ENCODE data around the gene HTATSF1. TPM values are rescaled to one million over a fixed set of nuclear protein-coding genes. Genes with fewer than 3 reads are reported as not detected.

The HTATSF1 gene
- total RNA-seq, 4 donors from 2014 or later: 23.5 to 46.9 (median 41.9) TPM

DNA sequence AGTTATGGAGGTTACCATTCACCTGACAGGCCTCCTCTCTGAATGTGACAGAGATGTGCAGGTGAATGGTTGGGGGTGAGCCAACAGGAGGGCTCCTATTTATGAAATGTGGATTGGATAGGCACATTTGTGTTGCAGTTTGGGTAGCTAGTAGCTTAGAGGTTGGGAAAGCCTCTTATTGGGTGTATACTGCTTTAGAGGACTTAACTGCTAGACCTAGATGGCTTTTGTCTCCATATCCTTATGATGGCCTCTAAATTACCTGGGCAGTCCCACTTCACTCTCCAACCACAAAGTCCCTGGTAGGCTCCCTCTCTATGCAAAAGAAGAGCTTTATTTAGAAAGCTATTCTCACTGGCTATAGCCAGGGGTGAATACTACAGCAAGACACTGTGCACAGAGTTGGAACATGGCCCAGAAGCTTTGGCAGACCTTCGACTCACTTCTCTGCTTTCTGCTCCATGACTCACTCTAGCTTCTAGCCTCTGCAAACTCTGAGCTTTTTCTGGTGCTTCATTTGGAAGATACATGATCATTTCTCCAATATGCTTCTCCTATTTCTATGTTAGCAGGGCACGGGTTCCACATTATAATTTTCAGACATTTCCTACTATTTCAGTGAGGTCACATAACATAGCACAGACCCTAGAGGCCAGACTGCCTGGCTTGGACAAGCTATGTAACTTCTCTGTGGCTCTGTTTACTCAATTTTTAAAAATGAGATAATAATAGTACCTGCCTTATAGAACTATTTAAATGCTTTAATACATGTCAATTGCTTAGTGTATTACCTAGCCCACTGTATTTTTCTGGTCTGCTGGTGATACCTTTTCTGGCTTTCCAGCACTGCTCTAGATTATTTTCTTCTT lies 28.6 kb downstream of the HTATSF1 start:
- peak overlapping the region in 1 of 4 donors; percentile 62 for H3K27ac ChIP-seq

DNA sequence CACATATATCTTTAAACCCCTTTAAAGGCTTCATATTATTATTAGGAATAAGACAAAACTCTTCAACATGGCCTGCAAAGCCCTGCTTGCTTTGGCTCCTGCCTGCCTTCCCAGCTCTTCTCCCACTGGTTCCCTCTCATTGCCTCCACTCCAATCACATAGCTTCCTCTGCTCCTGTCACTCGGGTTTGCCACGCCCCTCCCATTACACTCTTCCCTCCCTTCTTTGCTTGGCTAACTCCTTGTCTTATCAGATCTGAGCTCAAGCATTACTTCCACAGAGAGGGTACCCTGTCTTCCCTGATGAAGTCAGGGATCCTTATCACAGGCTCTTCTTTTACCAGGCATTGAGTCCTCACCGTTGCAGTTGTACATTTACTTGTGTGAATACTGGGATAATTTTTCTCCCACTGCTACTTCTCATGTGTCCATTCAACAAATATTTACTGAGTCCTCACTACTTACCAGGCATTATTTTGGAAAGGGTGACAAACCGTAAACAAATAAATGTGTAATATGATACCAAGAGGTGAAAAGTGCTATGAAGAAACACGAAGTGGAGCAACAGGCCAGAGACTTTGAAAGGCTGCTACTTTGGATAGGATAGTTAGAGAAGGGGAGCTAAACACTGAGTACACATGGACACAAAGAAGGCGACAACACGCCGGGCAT lies 31.4 kb downstream of the HTATSF1 start:
- no peaks in the 10 kb centered on the region for H3K36me3 ChIP-seq
- peaks cover 0 to 12% (median 4%) of the 10 kb centered on the region in 3 donors for H3K4me1 ChIP-seq
- no peaks in the 10 kb centered on the region for H3K9me3 ChIP-seq
- intact Hi-C loops (cut with DNase I): no loop called here
- TF ChIP-seq, protein P1, sequence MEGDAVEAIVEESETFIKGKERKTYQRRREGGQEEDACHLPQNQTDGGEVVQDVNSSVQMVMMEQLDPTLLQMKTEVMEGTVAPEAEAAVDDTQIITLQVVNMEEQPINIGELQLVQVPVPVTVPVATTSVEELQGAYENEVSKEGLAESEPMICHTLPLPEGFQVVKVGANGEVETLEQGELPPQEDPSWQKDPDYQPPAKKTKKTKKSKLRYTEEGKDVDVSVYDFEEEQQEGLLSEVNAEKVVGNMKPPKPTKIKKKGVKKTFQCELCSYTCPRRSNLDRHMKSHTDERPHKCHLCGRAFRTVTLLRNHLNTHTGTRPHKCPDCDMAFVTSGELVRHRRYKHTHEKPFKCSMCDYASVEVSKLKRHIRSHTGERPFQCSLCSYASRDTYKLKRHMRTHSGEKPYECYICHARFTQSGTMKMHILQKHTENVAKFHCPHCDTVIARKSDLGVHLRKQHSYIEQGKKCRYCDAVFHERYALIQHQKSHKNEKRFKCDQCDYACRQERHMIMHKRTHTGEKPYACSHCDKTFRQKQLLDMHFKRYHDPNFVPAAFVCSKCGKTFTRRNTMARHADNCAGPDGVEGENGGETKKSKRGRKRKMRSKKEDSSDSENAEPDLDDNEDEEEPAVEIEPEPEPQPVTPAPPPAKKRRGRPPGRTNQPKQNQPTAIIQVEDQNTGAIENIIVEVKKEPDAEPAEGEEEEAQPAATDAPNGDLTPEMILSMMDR (IDR thresholded peaks at IDR 0.05): no peak
- TF ChIP-seq POLR2A (IDR thresholded peaks at IDR 0.05): no peak
- DNase-seq: no peak
- no peak overlapping the region for H3K4me3 ChIP-seq
- H3K27me3 ChIP-seq: no peaks in the 10 kb centered on the region
- no peak overlapping the region for H3K27ac ChIP-seq
- WGBS, 2 donors: 68 to 70% methylated on average over 8 of the region's 8 CpGs

More for the DNA sequence above, 28.6 kb downstream of the HTATSF1 start:
- no peaks in the 10 kb centered on the region for H3K9me3 ChIP-seq
- DNase-seq: no peak
- H3K36me3 ChIP-seq: no peaks in the 10 kb centered on the region
- intact Hi-C loops (cut with DNase I): no loop called here
- H3K27me3 ChIP-seq: no peaks in the 10 kb centered on the region
- TF ChIP-seq, protein P1 (IDR thresholded peaks at IDR 0.05): no peak
- no peak for TF ChIP-seq POLR2A (IDR thresholded peaks at IDR 0.05)
- 19 to 20% methylated on average over 2 of the region's 2 CpGs for WGBS, 2 donors
- no peak overlapping the region for H3K4me3 ChIP-seq
- peaks cover 0 to 12% (median 4%) of the 10 kb centered on the region in 3 donors for H3K4me1 ChIP-seq

DNA sequence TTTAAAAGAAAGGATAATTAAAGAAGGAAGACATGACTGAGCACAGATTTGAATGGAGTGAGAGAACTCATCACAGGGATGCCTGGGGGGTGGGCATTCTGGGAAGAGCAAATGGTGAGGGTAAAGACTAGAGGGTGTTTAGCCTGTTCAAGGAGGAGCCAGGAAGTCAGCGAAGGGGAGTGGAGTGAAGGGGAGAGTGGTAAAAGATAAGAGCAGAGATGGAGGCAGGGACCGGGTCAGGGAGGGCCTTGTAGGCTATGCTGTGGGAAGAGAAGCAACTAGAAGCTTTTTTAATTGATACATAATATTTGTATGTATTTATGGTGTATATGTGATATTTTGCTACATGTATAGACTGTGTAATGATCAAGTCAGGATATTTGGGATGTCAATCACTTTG lies 32.4 kb downstream of the HTATSF1 start:
- H3K4me3 ChIP-seq: no peak overlapping the region
- WGBS, 2 donors: 66 to 89% methylated on average over 2 of the region's 2 CpGs
- H3K9me3 ChIP-seq: no peaks in the 10 kb centered on the region
- TF ChIP-seq, protein P1 (IDR thresholded peaks at IDR 0.05): no peak
- TF ChIP-seq POLR2A (IDR thresholded peaks at IDR 0.05): no peak
- no peaks in the 10 kb centered on the region for H3K27me3 ChIP-seq
- H3K4me1 ChIP-seq: peaks cover 0 to 12% (median 4%) of the 10 kb centered on the region in 3 donors
- no peak overlapping the region for H3K27ac ChIP-seq
- intact Hi-C loops (cut with DNase I): no loop called here
- no peak for DNase-seq
- no peaks in the 10 kb centered on the region for H3K36me3 ChIP-seq

DNA sequence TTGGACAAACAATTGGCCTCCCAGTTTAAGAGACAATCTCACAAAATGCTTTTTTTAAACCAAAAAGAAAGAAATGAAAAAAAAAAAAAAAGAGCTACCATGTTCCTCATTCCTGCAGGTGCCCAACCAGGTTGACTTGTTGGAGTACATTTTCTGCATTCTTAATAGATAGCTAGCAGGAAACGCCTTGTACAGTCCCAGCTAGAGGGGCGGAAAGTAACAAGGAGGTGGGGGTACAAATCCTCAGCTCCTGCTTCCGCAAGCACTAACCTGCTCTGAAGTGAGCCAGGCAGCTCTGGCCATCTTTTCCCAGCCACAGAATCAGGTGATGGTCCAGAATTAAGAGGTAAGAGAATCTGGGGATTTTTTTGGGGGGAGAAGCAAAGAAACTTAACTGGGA lies 34.6 kb downstream of the HTATSF1 start, which contains the start of gene VGLL1:
VGLL1 (plus strand) TSS at position 265 of the 400 bp plus-strand sequence. CDS start 3,806 bp downstream, outside the sequence.
- intact Hi-C loops (cut with DNase I): no loop called here
- no peaks in the 10 kb centered on the region for H3K4me1 ChIP-seq
- no peak for TF ChIP-seq POLR2A (IDR thresholded peaks at IDR 0.05)
- TF ChIP-seq, protein P1 (IDR thresholded peaks at IDR 0.05): no peak
- no peaks in the 10 kb centered on the region for H3K36me3 ChIP-seq
- no peak for DNase-seq
- WGBS, 2 donors: 80 to 100% methylated on average over 1 to 3 of the region's 3 CpGs
- H3K27me3 ChIP-seq: no peaks in the 10 kb centered on the region
- H3K27ac ChIP-seq: no peak within 1 kb of the TSS
- H3K9me3 ChIP-seq: no peaks in the 10 kb centered on the region
- no peak within 1 kb of the TSS for H3K4me3 ChIP-seq

DNA sequence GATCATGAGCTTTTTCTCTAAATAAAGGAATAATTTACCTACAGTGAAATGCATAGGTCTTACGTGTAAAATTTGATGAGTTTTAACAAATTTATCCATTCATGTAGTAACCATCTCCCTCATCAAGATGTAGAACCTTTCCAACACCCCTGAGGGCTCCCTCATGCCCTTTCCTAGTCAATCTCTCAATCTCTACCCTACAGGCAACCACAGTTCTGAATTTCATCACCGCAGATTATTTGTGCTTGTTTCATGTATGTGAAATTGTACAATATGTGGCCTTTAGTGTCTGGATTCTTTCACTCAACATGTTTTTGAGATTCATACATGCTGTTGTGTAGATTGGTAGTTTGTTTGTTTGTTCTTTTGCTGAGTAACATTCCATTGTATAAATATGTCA lies 36.7 kb downstream of the HTATSF1 start:
- Histone ChIP-seq H3K27ac (no peak overlapping the region), H3K4me1 (no peaks in the 10 kb centered on the region), H3K27me3 (no peaks in the 10 kb centered on the region), H3K9me3 (no peaks in the 10 kb centered on the region), H3K36me3 (no peaks in the 10 kb centered on the region), H3K4me3 (no peak overlapping the region)
- 82 to 90% methylated on average over 2 of the region's 2 CpGs for WGBS, 2 donors
- TF ChIP-seq, protein P1 (IDR thresholded peaks at IDR 0.05): no peak
- TF ChIP-seq POLR2A (IDR thresholded peaks at IDR 0.05): no peak
- no peak for DNase-seq
- intact Hi-C loops (cut with DNase I): no loop called here
